Measurements from ENCODE around the gene CDH6. TPM values are rescaled to one million over a fixed set of nuclear protein-coding genes. Genes with fewer than 3 reads are reported as not detected.

The CDH6 gene
- total RNA-seq, 4 donors from 2014 or later: 0.13 to 2.5 (median 0.82) TPM

DNA sequence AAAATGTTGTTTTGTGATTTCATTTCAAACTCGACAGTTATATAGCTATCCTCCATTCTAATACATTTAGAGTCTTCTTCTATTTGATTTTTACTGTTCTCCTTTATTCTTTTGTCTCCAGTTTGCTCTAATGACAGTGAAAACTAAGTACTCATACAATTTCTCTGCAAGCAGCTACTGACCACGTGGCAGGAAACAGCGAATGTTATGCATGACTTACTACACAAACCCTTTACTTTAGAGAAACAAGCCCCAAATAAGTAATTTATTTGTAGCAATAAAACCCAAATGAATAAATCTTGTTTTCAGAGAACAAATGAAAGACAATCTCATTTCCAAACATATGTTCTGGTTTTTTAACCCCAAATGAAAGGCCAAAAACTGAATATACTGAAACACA is 41.9 kb downstream of the CDH6 start:
- intact Hi-C loops (cut with DNase I; ENCODE audit: low total_unique reads): no loop called here
- no peak overlapping the region for H3K4me3 ChIP-seq (ENCODE audit: low read depth, poor library complexity, severe bottlenecking)
- 56 to 66% methylated on average over 3 of the region's 3 CpGs for WGBS, 2 donors
- TF ChIP-seq, protein P1, sequence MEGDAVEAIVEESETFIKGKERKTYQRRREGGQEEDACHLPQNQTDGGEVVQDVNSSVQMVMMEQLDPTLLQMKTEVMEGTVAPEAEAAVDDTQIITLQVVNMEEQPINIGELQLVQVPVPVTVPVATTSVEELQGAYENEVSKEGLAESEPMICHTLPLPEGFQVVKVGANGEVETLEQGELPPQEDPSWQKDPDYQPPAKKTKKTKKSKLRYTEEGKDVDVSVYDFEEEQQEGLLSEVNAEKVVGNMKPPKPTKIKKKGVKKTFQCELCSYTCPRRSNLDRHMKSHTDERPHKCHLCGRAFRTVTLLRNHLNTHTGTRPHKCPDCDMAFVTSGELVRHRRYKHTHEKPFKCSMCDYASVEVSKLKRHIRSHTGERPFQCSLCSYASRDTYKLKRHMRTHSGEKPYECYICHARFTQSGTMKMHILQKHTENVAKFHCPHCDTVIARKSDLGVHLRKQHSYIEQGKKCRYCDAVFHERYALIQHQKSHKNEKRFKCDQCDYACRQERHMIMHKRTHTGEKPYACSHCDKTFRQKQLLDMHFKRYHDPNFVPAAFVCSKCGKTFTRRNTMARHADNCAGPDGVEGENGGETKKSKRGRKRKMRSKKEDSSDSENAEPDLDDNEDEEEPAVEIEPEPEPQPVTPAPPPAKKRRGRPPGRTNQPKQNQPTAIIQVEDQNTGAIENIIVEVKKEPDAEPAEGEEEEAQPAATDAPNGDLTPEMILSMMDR (IDR thresholded peaks at IDR 0.05): no peak
- no peak for TF ChIP-seq POLR2A (IDR thresholded peaks at IDR 0.05)
- DNase-seq (ENCODE audit: low spot score in 2 of 2): no peak

DNA sequence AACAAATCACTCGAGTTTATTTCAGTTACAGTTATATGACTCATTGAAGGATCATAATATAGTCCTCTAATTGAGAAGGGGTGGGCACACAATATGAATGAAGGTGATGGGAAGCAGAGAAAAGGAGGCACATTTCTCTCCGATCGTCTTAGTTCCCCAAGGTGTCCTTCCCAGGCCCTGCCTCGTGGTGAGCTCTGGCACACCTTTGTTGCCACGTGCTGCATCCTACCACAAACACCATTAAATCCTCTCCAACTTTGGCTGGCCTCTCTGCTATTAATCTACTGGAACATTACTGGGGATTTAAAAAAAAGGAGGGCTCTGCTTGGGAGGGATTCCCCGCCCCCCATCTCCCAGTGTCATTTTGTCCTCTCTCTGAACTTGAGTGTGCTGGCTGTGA is 42.9 kb downstream of the CDH6 start:
- 76 to 81% methylated on average over 6 of the region's 6 CpGs for WGBS, 2 donors

DNA sequence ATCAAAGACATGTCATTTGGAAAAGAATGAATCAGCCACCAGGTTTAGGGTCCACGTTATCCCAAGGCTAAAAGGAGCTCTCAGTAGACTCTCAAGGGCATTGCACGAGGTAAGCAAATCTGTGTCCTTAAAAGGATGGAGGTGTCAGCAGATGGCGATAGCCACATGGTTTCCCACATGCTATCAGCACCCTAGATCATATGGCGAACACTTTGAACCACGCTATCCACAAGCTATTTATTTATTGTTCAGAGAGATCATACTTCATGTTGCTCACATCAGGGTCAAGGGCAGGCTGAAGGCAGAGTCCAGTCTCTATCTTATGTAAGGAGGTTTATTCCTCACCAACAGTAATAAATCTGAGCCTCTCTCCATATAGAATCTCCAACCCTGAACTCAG is 43.7 kb downstream of the CDH6 start:
- 46% methylated on average over 5 of the region's 5 CpGs for WGBS, 2 donors
- DNase-seq (ENCODE audit: low spot score in 2 of 2): no peak
- no peak overlapping the region for H3K4me3 ChIP-seq (ENCODE audit: low read depth, poor library complexity, severe bottlenecking)
- intact Hi-C loops (cut with DNase I; ENCODE audit: low total_unique reads): no loop called here
- TF ChIP-seq, protein P1 (IDR thresholded peaks at IDR 0.05): no peak
- no peak for TF ChIP-seq POLR2A (IDR thresholded peaks at IDR 0.05)

More for the DNA sequence above, 42.9 kb downstream of the CDH6 start:
- TF ChIP-seq POLR2A (IDR thresholded peaks at IDR 0.05): no peak
- TF ChIP-seq, protein P1 (IDR thresholded peaks at IDR 0.05): no peak
- intact Hi-C loops (cut with DNase I; ENCODE audit: low total_unique reads): no loop called here
- DNase-seq (ENCODE audit: low spot score in 2 of 2): no peak
- H3K4me3 ChIP-seq (ENCODE audit: low read depth, poor library complexity, severe bottlenecking): no peak overlapping the region

DNA sequence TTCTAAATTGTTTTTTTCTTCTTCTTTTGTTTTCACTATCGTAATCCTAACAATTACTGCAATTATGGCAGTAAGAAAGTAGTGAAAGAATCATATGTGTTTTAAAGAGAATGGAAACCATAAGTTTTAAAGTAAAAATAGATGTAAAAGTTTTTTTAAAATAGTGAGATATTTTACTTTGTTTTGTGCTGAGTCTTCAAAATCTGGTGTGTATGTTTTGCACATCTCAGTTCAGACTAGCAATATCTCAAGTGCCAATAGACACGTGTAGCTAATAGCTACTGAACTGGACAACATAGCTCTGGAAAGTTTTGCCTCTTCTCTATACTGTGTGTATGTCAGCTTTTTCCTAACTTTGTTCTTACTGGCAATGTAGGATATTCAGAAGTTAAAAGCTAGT is 45.0 kb downstream of the CDH6 start:
- TF ChIP-seq POLR2A (IDR thresholded peaks at IDR 0.05): no peak
- TF ChIP-seq, protein P1 (IDR thresholded peaks at IDR 0.05): no peak
- no peak overlapping the region for H3K4me3 ChIP-seq (ENCODE audit: low read depth, poor library complexity, severe bottlenecking)
- WGBS, 2 donors: 60 to 68% methylated on average over 2 of the region's 2 CpGs
- intact Hi-C loops (cut with DNase I; ENCODE audit: low total_unique reads): no loop called here
- DNase-seq (ENCODE audit: low spot score in 2 of 2): no peak

DNA sequence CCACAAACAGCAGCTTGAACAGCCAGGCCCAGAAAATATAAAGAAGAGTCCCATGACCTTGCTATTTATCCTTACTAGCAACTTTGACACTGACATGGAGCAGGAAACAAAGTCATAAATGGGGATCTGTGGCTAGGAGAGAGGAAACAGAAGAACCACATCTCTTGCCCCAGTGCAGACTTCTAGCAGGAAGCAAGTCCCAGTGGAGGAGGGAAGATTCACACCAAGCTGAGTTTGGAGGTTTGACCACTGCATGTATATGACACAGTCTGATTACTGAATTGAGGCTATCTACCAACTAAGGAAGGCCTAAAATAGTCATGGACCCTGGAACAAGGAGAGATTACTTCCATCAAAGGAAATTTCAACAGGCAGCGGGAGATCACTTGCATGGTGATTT is 51.4 kb downstream of the CDH6 start:
- TF ChIP-seq, protein P1 (IDR thresholded peaks at IDR 0.05): no peak
- TF ChIP-seq POLR2A (IDR thresholded peaks at IDR 0.05): no peak

DNA sequence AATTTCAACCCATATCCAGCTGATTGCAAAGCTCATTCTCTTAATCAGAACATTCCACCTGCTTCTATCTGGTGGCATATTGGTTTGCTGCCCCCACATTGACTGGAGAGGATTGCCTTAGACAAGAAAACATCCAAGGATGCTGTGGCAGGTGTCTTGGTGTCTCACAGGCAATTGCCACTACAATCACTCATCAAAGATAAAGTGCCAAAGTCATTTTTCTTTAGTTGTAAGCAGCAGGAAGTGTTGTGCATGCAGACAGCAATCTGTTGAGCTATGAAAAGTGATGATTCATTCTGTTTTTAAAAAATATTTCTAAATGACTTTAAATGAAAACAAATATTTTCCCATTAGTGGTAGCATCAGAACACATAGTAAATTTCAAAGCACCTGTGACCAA is 53.9 kb downstream of the CDH6 start:
- H3K4me3 ChIP-seq (ENCODE audit: low read depth, poor library complexity, severe bottlenecking): no peak overlapping the region
- DNase-seq (ENCODE audit: low spot score in 2 of 2): no peak
- intact Hi-C loops (cut with DNase I; ENCODE audit: low total_unique reads): no loop called here
- TF ChIP-seq, protein P1 (IDR thresholded peaks at IDR 0.05): no peak
- TF ChIP-seq POLR2A (IDR thresholded peaks at IDR 0.05): no peak

More for the DNA sequence above, 51.4 kb downstream of the CDH6 start:
- no peak overlapping the region for H3K4me3 ChIP-seq (ENCODE audit: low read depth, poor library complexity, severe bottlenecking)
- intact Hi-C loops (cut with DNase I; ENCODE audit: low total_unique reads): no loop called here
- WGBS, 2 donors: 89 to 92% methylated on average over 1 of the region's 1 CpG
- no peak for DNase-seq (ENCODE audit: low spot score in 2 of 2)

All from lower leg skin (tissue), 4 donors.